Esophagus squamous epithelium (tissue), 4 donors: Measurements from ENCODE around the gene TRIM29.

Source experiments
- CTCF ChIP-seq, 6 experiments: fragments of 450-650 bp in 4 of 6; fragments of 200-600 bp in 2 of 6; sonication (generic) in 2 of 6; IDR thresholded peaks; one replicate each; pipeline ENCODE4 v1.5.1; 2016 to 2019; ENCODE audit warnings: antibody characterized with exemption in 6 of 6, mild to moderate bottlenecking in 4 of 6, moderate library complexity in 4 of 6
- POLR2A ChIP-seq, 4 donors: fragments of 450-650 bp; IDR thresholded peaks; one replicate each; pipeline ENCODE4 v1.6.1; 2017; ENCODE audit warnings: antibody characterized with exemption in 4 of 4, mild to moderate bottlenecking in 4 of 4, moderate library complexity in 3 of 4

- TF ChIP-seq CTCF (IDR thresholded peaks at IDR 0.05) (no peak), POLR2A (IDR thresholded peaks at IDR 0.05) (no peak)
Measured at GRCh38 chr11:120151536-120151935, 13.6 kb upstream of the TRIM29 start.
